Right forelimb (tissue), 1 donor: ENCODE measurements around the gene MEIOSIN.
"Not testable (repeated sequence)": the region's sequence is repeated elsewhere in the genome, so short reads cannot be mapped to it uniquely, and the experiment has no call there.

Source experiments
- DNase-seq: peaks from one replicate; pipeline ENCODE4 v3.0.0-alpha.2; 2018

MEIOSIN gene

GRCh38 chr19:45733160-45733810 is at the start of gene MEIOSIN:
Gene MEIOSIN, plus strand, starts transcription at chr19:45733439. Its CDS starts 1,938 bp downstream, at chr19:45735377.
- DNase-seq, result no peak

GRCh38 chr19:45685045-45685444 is 48.2 kb upstream of the MEIOSIN start:
- not testable (repeated sequence) for DNase-seq

GRCh38 chr19:45687599-45687998 is 45.6 kb upstream of the MEIOSIN start:
- DNase-seq, result no peak

GRCh38 chr19:45691516-45692186 is 41.6 kb upstream of the MEIOSIN start, which contains the start of gene SNRPD2:
Gene SNRPD2, minus strand, starts transcription at chr19:45691953. Its CDS starts 65 bp downstream, at chr19:45691888.
- DNase-seq, result no peak

- peak; percentile 96 for DNase-seq
Measured at GRCh38 chr19:45692187-45693105, 40.8 kb upstream of the MEIOSIN start, which contains the start of gene QPCTL. Gene QPCTL, plus strand, starts transcription at chr19:45692666. Its CDS starts 38 bp downstream, at chr19:45692704.

- DNase-seq, result peak; percentile 86
Measured at GRCh38 chr19:45693106-45693788, 40.0 kb upstream of the MEIOSIN start.

- no peak for DNase-seq
Measured at GRCh38 chr19:45701676-45702075, 31.6 kb upstream of the MEIOSIN start.

GRCh38 chr19:45705115-45705514 is 28.1 kb upstream of the MEIOSIN start:
- no peak for DNase-seq

- no peak for DNase-seq
Measured at GRCh38 chr19:45705710-45706415, 27.4 kb upstream of the MEIOSIN start.

- no peak for DNase-seq
Measured at GRCh38 chr19:45710356-45711130, 22.7 kb upstream of the MEIOSIN start.

GRCh38 chr19:45711851-45712698 is 21.2 kb upstream of the MEIOSIN start:
- no peak for DNase-seq

- no peak for DNase-seq
Measured at GRCh38 chr19:45712699-45713067, 20.6 kb upstream of the MEIOSIN start.

GRCh38 chr19:45713141-45713540 is 20.1 kb upstream of the MEIOSIN start:
- no peak for DNase-seq

- DNase-seq, result no peak
Measured at GRCh38 chr19:45715139-45715538, 18.1 kb upstream of the MEIOSIN start.

- peak; percentile 55 for DNase-seq
Measured at GRCh38 chr19:45716359-45717130, 16.7 kb upstream of the MEIOSIN start.

GRCh38 chr19:45717131-45717982 is 15.9 kb upstream of the MEIOSIN start:
- peak; percentile 98 for DNase-seq

GRCh38 chr19:45717983-45718650 is 15.1 kb upstream of the MEIOSIN start:
- peak; percentile 49 for DNase-seq

- not testable (repeated sequence) for DNase-seq
Measured at GRCh38 chr19:45720065-45720464, 13.2 kb upstream of the MEIOSIN start.
